Measurements from ENCODE around the gene PCGF2.

The PCGF2 gene

DNA sequence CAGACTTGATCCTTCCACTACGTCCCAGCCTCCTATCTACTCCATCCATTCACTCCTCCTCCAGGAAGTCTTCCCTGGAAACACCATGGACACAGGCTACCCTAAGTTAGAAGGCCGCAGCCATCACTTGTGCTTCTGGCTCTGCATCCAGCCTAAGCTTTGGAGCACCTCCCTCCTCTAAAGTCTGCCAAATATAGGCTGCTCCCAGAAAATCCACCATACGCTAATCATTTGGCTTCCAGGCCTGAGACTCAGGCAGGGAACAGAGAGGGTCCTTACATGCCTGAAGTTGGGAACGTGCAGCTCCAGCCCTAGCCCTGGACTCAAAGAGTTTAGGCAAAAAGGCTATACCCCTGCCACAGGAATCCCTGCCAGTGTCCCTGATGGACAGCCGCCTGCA is 6.7 kb downstream of the PCGF2 start:
- Histone ChIP-seq H3K9me3 (ENCODE audit: insufficient read depth, low read length) (no peaks in the 10 kb centered on the region), H3F3A (ENCODE audit: insufficient read depth) (no peaks in the 10 kb centered on the region), H3K4me2 (ENCODE audit: low read depth, low read length, poor library complexity, severe bottlenecking) (no peak overlapping the region), H3K4me3 (ENCODE audit: insufficient read depth, low read length, poor library complexity, severe bottlenecking) (no peak overlapping the region), H3K79me2 (ENCODE audit: insufficient read depth, low read length) (no peaks in the 10 kb centered on the region), H3K9ac (ENCODE audit: low read length) (no peak overlapping the region), H3K27ac (ENCODE audit: low read depth, low read length) (no peak overlapping the region), H4K20me1 (ENCODE audit: low read depth, low read length) (no peaks in the 10 kb centered on the region), H3K27me3 (ENCODE audit: low read length) (no peaks in the 10 kb centered on the region), H2AFZ (ENCODE audit: low read depth, low read length, severe bottlenecking) (no peak overlapping the region), H3K9me2 (replicated peaks; ENCODE audit: insufficient read depth, low read length) (no peaks in the 10 kb centered on the region), H3K36me3 (ENCODE audit: low read length) (no peaks in the 10 kb centered on the region)
- TF ChIP-seq EZH2phosphoT487 (conservative IDR thresholded peaks at IDR 0.05; ENCODE audit: low read length) = no peak

DNA sequence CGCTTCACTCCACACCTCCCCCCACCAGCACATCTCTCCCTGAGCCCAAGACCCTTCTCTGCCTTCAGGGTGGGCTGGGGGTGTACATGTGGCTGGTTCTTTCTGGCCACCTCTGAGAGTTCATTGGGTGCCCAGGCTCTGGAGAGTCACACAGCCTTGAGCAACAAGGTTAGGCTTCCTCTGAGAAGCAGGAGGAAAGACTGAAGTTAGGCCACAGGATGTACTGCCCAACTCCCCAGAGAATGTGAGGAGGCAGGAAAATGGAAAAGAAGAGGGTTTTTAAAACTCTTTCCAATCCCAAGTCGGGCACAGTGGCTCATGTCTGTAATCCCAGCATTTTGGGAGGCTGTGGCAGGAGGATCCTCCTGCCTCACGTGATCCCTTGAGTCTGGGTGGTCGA is 7.3 kb downstream of the PCGF2 start:
- H3K27ac ChIP-seq (ENCODE audit: low read depth, low read length) = no peak overlapping the region
- H2AFZ ChIP-seq (ENCODE audit: low read depth, low read length, severe bottlenecking) = no peak overlapping the region
- H3K9ac ChIP-seq (ENCODE audit: low read length) = no peak overlapping the region
- H3K9me3 ChIP-seq (ENCODE audit: insufficient read depth, low read length) = no peaks in the 10 kb centered on the region
- no peak overlapping the region for H3K4me2 ChIP-seq (ENCODE audit: low read depth, low read length, poor library complexity, severe bottlenecking)
- H3K27me3 ChIP-seq (ENCODE audit: low read length) = no peaks in the 10 kb centered on the region
- no peaks in the 10 kb centered on the region for H3K79me2 ChIP-seq (ENCODE audit: insufficient read depth, low read length)
- TF ChIP-seq CTCF (IDR thresholded peaks at IDR 0.05; ENCODE audit: insufficient read depth, low read length, poor library complexity, severe bottlenecking) (no peak), EZH2phosphoT487 (conservative IDR thresholded peaks at IDR 0.05; ENCODE audit: low read length) (no peak)
- H4K20me1 ChIP-seq (ENCODE audit: low read depth, low read length) = no peaks in the 10 kb centered on the region
- no peaks in the 10 kb centered on the region for H3F3A ChIP-seq (ENCODE audit: insufficient read depth)
- no peaks in the 10 kb centered on the region for H3K9me2 ChIP-seq (replicated peaks; ENCODE audit: insufficient read depth, low read length)
- H3K4me3 ChIP-seq (ENCODE audit: insufficient read depth, low read length, poor library complexity, severe bottlenecking) = no peak overlapping the region
- no peaks in the 10 kb centered on the region for H3K36me3 ChIP-seq (ENCODE audit: low read length)

- H3K36me3 ChIP-seq (ENCODE audit: low read length) = no peaks in the 10 kb centered on the region
- no peaks in the 10 kb centered on the region for H4K20me1 ChIP-seq (ENCODE audit: low read depth, low read length)
- H3K27ac ChIP-seq (ENCODE audit: low read depth, low read length) = no peak overlapping the region
Measured at GRCh38 chr17:38740044-38740443, 8.1 kb downstream of the PCGF2 start.

DNA sequence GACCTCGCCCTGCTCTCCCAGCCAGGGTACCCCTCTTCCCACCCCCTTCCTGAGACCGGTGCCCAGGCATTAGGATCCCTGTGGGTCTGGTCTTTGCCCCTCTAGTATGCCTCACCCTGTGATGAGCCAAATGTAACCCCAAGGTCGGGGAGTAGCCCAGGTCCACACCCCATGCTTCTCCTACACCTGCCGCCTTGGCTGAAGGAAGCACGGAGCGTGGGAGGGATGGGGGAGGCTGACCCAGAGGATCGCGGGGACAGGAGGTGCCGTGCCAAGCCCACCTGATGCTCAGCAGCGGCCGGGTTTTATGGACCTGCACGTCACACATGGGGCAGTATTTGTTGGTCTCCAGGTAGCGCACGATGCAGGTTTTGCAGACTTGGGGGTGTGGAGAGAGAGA is 8.8 kb downstream of the PCGF2 start:
- H3K9ac ChIP-seq (ENCODE audit: low read length) = no peak overlapping the region
- H4K20me1 ChIP-seq (ENCODE audit: low read depth, low read length) = no peaks in the 10 kb centered on the region
- no peaks in the 10 kb centered on the region for H3K9me3 ChIP-seq (ENCODE audit: insufficient read depth, low read length)
- no peaks in the 10 kb centered on the region for H3K79me2 ChIP-seq (ENCODE audit: insufficient read depth, low read length)
- H3K4me2 ChIP-seq (ENCODE audit: low read depth, low read length, poor library complexity, severe bottlenecking) = no peak overlapping the region
- H2AFZ ChIP-seq (ENCODE audit: low read depth, low read length, severe bottlenecking) = no peak overlapping the region
- no peak for TF ChIP-seq CTCF (IDR thresholded peaks at IDR 0.05; ENCODE audit: insufficient read depth, low read length, poor library complexity, severe bottlenecking)
- no peak for TF ChIP-seq EZH2phosphoT487 (conservative IDR thresholded peaks at IDR 0.05; ENCODE audit: low read length)
- H3K27me3 ChIP-seq (ENCODE audit: low read length) = no peaks in the 10 kb centered on the region
- no peaks in the 10 kb centered on the region for H3K36me3 ChIP-seq (ENCODE audit: low read length)
- no peaks in the 10 kb centered on the region for H3K9me2 ChIP-seq (replicated peaks; ENCODE audit: insufficient read depth, low read length)
- no peak overlapping the region for H3K27ac ChIP-seq (ENCODE audit: low read depth, low read length)
- no peak overlapping the region for H3K4me3 ChIP-seq (ENCODE audit: insufficient read depth, low read length, poor library complexity, severe bottlenecking)
- H3F3A ChIP-seq (ENCODE audit: insufficient read depth) = peaks cover 7% of the 10 kb centered on the region; the same call in 1 of the 2 replicates

More at GRCh38 chr17:38740044-38740443, 8.1 kb downstream of the PCGF2 start:
- Histone ChIP-seq H3K9me2 (replicated peaks; ENCODE audit: insufficient read depth, low read length) (no peaks in the 10 kb centered on the region), H3K4me3 (ENCODE audit: insufficient read depth, low read length, poor library complexity, severe bottlenecking) (no peak overlapping the region), H3K9ac (ENCODE audit: low read length) (no peak overlapping the region), H3K9me3 (ENCODE audit: insufficient read depth, low read length) (no peaks in the 10 kb centered on the region), H3K4me2 (ENCODE audit: low read depth, low read length, poor library complexity, severe bottlenecking) (no peak overlapping the region), H2AFZ (ENCODE audit: low read depth, low read length, severe bottlenecking) (no peak overlapping the region), H3K27me3 (ENCODE audit: low read length) (no peaks in the 10 kb centered on the region), H3K79me2 (ENCODE audit: insufficient read depth, low read length) (no peaks in the 10 kb centered on the region), H3F3A (ENCODE audit: insufficient read depth) (0 out of 2 replicates have a peak, but pooled peaks cover under 1% of the 10 kb centered on the region)
- no peak for TF ChIP-seq CTCF (IDR thresholded peaks at IDR 0.05; ENCODE audit: insufficient read depth, low read length, poor library complexity, severe bottlenecking)
- no peak for TF ChIP-seq EZH2phosphoT487 (conservative IDR thresholded peaks at IDR 0.05; ENCODE audit: low read length)
